ENCODE results near the gene PIEZO2.

The PIEZO2 gene

GRCh38 chr18:11009869-11010268 is 139.5 kb downstream of the PIEZO2 start:
- CTCF ChIA-PET: interaction anchor here (1.1 kb wide), 1 partner anchor 144 kb away, joined by 3 read pairs; no protein-coding TSS in a partner anchor
- Histone ChIP-seq H3K36me3 (ENCODE audit: control insufficient read depth in 2 of 2, insufficient read depth in 1 of 2, low read length in 2 of 2) (no peaks in the 10 kb centered on the region), H3K4me1 (ENCODE audit: control insufficient read depth, insufficient read depth, low read length) (peaks cover 6% of the 10 kb centered on the region), H3K27ac (ENCODE audit: extremely low read depth, low read depth, low read length) (no peak overlapping the region), H3K9me3 (ENCODE audit: control insufficient read depth, insufficient read depth, low read depth, low read length) (no peaks in the 10 kb centered on the region), H3K4me3 (ENCODE audit: low read depth, low read length) (no peak overlapping the region)
- TF ChIP-seq CTCF (tag by site-specific recombination; IDR thresholded peaks at IDR 0.05): no peak
- TF ChIP-seq ZNF280D (tag by site-specific recombination; IDR thresholded peaks at IDR 0.05): no peak
- TF ChIP-seq ZFHX2 (tag by site-specific recombination; conservative IDR thresholded peaks at IDR 0.05): no peak
- TF ChIP-seq EGR2 (tag by site-specific recombination; IDR thresholded peaks at IDR 0.05; ENCODE audit: low read depth): no peak
- TF ChIP-seq ZNF350 (tag by site-specific recombination; IDR thresholded peaks at IDR 0.05): no peak
- POLR2A ChIA-PET: no interaction called here

DNA sequence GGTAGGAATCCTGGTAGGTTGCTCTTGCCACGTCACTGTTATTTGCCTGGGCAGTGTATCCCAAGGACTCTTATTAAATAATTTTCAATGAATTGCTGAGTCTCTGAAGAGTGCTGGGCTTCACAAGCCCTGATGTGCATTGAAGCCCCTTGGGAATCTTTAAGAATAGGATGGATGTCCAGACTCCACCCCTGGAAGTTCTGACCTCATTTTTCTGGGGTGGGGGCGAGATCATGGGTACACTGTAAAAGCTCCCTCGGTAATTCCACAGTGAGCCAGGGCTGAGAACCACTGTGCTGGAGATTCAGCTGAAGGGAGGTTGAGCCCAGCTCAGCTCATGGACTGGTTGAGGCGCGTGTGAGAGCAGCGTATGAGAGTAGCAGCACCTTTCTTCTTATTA is 140.2 kb downstream of the PIEZO2 start:
- Histone ChIP-seq H3K4me3 (ENCODE audit: low read depth, low read length) (no peak overlapping the region), H3K4me1 (ENCODE audit: control insufficient read depth, insufficient read depth, low read length) (peaks cover 6% of the 10 kb centered on the region), H3K36me3 (ENCODE audit: control insufficient read depth in 2 of 2, insufficient read depth in 1 of 2, low read length in 2 of 2) (no peaks in the 10 kb centered on the region), H3K9me3 (ENCODE audit: control insufficient read depth, insufficient read depth, low read depth, low read length) (no peaks in the 10 kb centered on the region), H3K27ac (ENCODE audit: extremely low read depth, low read depth, low read length) (no peak overlapping the region)
- no peak for TF ChIP-seq PRDM1 (tag by site-specific recombination; IDR thresholded peaks at IDR 0.05)
- no peak for TF ChIP-seq ZNF654 (tag by site-specific recombination; IDR thresholded peaks at IDR 0.05; ENCODE audit: low read depth)
- TF ChIP-seq ZNF76 (tag by site-specific recombination; IDR thresholded peaks at IDR 0.05; ENCODE audit: borderline replicate concordance, low read depth): no peak
- TF ChIP-seq ZNF660 (tag by site-specific recombination; IDR thresholded peaks at IDR 0.05): no peak
- TF ChIP-seq RBAK (tag by site-specific recombination; IDR thresholded peaks at IDR 0.05): no peak
- TF ChIP-seq, protein P1, sequence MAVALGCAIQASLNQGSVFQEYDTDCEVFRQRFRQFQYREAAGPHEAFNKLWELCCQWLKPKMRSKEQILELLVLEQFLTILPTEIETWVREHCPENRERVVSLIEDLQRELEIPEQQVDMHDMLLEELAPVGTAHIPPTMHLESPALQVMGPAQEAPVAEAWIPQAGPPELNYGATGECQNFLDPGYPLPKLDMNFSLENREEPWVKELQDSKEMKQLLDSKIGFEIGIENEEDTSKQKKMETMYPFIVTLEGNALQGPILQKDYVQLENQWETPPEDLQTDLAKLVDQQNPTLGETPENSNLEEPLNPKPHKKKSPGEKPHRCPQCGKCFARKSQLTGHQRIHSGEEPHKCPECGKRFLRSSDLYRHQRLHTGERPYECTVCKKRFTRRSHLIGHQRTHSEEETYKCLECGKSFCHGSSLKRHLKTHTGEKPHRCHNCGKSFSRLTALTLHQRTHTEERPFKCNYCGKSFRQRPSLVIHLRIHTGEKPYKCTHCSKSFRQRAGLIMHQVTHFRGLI (tag by site-specific recombination; IDR thresholded peaks at IDR 0.05): no peak
- TF ChIP-seq ZNF350 (tag by site-specific recombination; IDR thresholded peaks at IDR 0.05): no peak
- no peak for TF ChIP-seq ZNF561 (tag by site-specific recombination; IDR thresholded peaks at IDR 0.05; ENCODE audit: borderline replicate concordance)
- no peak for TF ChIP-seq ZNF404 (tag by site-specific recombination; IDR thresholded peaks at IDR 0.05)
- CTCF ChIA-PET: no interaction called here
- POLR2A ChIA-PET: no interaction called here

GRCh38 chr18:11008505-11008904 is 140.9 kb downstream of the PIEZO2 start:
- Histone ChIP-seq H3K4me3 (ENCODE audit: low read depth, low read length) (no peak overlapping the region), H3K4me1 (ENCODE audit: control insufficient read depth, insufficient read depth, low read length) (peaks cover 6% of the 10 kb centered on the region), H3K27ac (ENCODE audit: extremely low read depth, low read depth, low read length) (no peak overlapping the region), H3K36me3 (ENCODE audit: control insufficient read depth in 2 of 2, insufficient read depth in 1 of 2, low read length in 2 of 2) (no peaks in the 10 kb centered on the region), H3K9me3 (ENCODE audit: control insufficient read depth, insufficient read depth, low read depth, low read length) (no peaks in the 10 kb centered on the region)
- POLR2A ChIA-PET: no interaction called here
- CTCF ChIA-PET: no interaction called here
- TF ChIP-seq, protein P2, sequence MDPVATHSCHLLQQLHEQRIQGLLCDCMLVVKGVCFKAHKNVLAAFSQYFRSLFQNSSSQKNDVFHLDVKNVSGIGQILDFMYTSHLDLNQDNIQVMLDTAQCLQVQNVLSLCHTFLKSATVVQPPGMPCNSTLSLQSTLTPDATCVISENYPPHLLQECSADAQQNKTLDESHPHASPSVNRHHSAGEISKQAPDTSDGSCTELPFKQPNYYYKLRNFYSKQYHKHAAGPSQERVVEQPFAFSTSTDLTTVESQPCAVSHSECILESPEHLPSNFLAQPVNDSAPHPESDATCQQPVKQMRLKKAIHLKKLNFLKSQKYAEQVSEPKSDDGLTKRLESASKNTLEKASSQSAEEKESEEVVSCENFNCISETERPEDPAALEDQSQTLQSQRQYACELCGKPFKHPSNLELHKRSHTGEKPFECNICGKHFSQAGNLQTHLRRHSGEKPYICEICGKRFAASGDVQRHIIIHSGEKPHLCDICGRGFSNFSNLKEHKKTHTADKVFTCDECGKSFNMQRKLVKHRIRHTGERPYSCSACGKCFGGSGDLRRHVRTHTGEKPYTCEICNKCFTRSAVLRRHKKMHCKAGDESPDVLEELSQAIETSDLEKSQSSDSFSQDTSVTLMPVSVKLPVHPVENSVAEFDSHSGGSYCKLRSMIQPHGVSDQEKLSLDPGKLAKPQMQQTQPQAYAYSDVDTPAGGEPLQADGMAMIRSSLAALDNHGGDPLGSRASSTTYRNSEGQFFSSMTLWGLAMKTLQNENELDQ (tag by site-specific recombination; IDR thresholded peaks at IDR 0.05; ENCODE audit: low read depth): no peak
- TF ChIP-seq ZNF214 (tag by site-specific recombination; IDR thresholded peaks at IDR 0.05; ENCODE audit: borderline replicate concordance) (no peak), ZNF76 (tag by site-specific recombination; IDR thresholded peaks at IDR 0.05; ENCODE audit: borderline replicate concordance, low read depth) (no peak), GLIS2 (tag by site-specific recombination; IDR thresholded peaks at IDR 0.05) (no peak), ZNF404 (tag by site-specific recombination; IDR thresholded peaks at IDR 0.05) (no peak), ZNF174 (tag by site-specific recombination; IDR thresholded peaks at IDR 0.05) (no peak), ZNF677 (tag by site-specific recombination; IDR thresholded peaks at IDR 0.05) (no peak), TRIM28 (IDR thresholded peaks at IDR 0.05; ENCODE audit: borderline replicate concordance, low read length) (no peak), ZNF510 (tag by site-specific recombination; IDR thresholded peaks at IDR 0.05; ENCODE audit: insufficient replicate concordance) (no peak), ZNF561 (tag by site-specific recombination; IDR thresholded peaks at IDR 0.05; ENCODE audit: borderline replicate concordance) (no peak)
- TF ChIP-seq, protein P3, sequence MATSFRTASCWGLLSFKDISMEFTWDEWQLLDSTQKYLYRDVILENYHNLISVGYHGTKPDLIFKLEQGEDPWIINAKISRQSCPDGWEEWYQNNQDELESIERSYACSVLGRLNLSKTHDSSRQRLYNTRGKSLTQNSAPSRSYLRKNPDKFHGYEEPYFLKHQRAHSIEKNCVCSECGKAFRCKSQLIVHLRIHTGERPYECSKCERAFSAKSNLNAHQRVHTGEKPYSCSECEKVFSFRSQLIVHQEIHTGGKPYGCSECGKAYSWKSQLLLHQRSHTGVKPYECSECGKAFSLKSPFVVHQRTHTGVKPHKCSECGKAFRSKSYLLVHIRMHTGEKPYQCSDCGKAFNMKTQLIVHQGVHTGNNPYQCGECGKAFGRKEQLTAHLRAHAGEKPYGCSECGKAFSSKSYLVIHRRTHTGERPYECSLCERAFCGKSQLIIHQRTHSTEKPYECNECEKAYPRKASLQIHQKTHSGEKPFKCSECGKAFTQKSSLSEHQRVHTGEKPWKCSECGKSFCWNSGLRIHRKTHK (tag by site-specific recombination; IDR thresholded peaks at IDR 0.05): no peak
